DOHH2 (cell line): ENCODE results near the gene ACOT11.

Experiments used
- EZH2phosphoT487 ChIP-seq: fragments of 200-600 bp; sonication (generic); IDR thresholded peaks from 2 replicates; pipeline ENCODE4 v1.6.1; 2017; ENCODE audit warnings: borderline replicate concordance, mild to moderate bottlenecking, antibody characterized with exemption, low read length, moderate library complexity, mixed read lengths
- TF ChIP-seq, protein P1 (sequence below): fragments of 200-600 bp; sonication (generic); IDR thresholded peaks from one replicate; pipeline ENCODE4 v1.5.1; 2014; ENCODE audit warnings: antibody characterized with exemption, mild to moderate bottlenecking, low read depth, low read length; ENCODE audit not compliant: poor library complexity, severe bottlenecking

DNA sequence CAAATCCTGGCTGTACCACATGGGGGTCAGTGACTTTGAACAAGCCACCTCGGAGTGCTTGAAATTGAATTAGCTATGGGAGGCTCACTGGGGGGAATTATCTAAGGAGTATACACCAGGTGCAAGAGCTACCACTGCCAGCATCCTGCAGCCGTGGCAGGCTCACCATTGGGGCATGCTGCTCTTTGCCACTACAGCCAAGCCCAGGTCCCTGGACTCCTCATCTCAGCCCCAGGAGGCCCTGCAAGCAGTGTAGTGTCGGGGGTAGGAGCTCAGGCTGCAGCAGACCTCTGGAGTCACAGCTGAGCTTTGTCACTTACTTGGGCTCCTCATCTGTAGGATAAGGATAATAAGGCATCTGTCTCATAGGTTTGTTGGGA, 35.3 kb downstream of the ACOT11 start:
- TF ChIP-seq, protein P1, sequence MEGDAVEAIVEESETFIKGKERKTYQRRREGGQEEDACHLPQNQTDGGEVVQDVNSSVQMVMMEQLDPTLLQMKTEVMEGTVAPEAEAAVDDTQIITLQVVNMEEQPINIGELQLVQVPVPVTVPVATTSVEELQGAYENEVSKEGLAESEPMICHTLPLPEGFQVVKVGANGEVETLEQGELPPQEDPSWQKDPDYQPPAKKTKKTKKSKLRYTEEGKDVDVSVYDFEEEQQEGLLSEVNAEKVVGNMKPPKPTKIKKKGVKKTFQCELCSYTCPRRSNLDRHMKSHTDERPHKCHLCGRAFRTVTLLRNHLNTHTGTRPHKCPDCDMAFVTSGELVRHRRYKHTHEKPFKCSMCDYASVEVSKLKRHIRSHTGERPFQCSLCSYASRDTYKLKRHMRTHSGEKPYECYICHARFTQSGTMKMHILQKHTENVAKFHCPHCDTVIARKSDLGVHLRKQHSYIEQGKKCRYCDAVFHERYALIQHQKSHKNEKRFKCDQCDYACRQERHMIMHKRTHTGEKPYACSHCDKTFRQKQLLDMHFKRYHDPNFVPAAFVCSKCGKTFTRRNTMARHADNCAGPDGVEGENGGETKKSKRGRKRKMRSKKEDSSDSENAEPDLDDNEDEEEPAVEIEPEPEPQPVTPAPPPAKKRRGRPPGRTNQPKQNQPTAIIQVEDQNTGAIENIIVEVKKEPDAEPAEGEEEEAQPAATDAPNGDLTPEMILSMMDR: no peak
- no peak for TF ChIP-seq EZH2phosphoT487
